ENCODE results near the gene MRPL22.
"Not testable (repeated sequence)": the region's sequence is repeated elsewhere in the genome, so short reads cannot be mapped to it uniquely, and the experiment has no call there.

Gene MRPL22

GRCh38 chr5:154937718-154938466, 3.0 kb upstream of the MRPL22 start, which contains the start of gene GEMIN5:
GEMIN5 (minus strand) TSS chr5:154938211; CDS start chr5:154938133, 78 bp downstream.
- DNase-seq = peak; percentile 90
- in situ Hi-C loops (cut with MboI; ENCODE audit: low pct_unique_long_range_greater_than_20kb, low sequenced_read_pairs) = no loop called here

- DNase-seq; in situ Hi-C loops (cut with MboI; ENCODE audit: low pct_unique_long_range_greater_than_20kb, low sequenced_read_pairs): not testable (repeated sequence)
Observed at GRCh38 chr5:154939387-154939786, 1.5 kb upstream of the MRPL22 start.

- DNase-seq = no peak
- in situ Hi-C loops (cut with MboI; ENCODE audit: low pct_unique_long_range_greater_than_20kb, low sequenced_read_pairs) = no loop called here
Observed at GRCh38 chr5:154940375-154940771, 500 bp upstream of the MRPL22 start.

- DNase-seq = no peak
- in situ Hi-C loops (cut with MboI; ENCODE audit: low pct_unique_long_range_greater_than_20kb, low sequenced_read_pairs) = no loop called here
Observed at GRCh38 chr5:154943527-154943926, 2.7 kb downstream of the MRPL22 start.

GRCh38 chr5:154944716-154945115, 3.8 kb downstream of the MRPL22 start:
- no peak for DNase-seq
- in situ Hi-C loops (cut with MboI; ENCODE audit: low pct_unique_long_range_greater_than_20kb, low sequenced_read_pairs) = no loop called here

GRCh38 chr5:154945695-154946301, 4.9 kb downstream of the MRPL22 start:
- no peak for DNase-seq
- in situ Hi-C loops (cut with MboI; ENCODE audit: low pct_unique_long_range_greater_than_20kb, low sequenced_read_pairs) = no loop called here

- in situ Hi-C loops (cut with MboI; ENCODE audit: low pct_unique_long_range_greater_than_20kb, low sequenced_read_pairs) = no loop called here
- DNase-seq = no peak
Observed at GRCh38 chr5:154947778-154948177, 6.9 kb downstream of the MRPL22 start.

GRCh38 chr5:154948313-154948712, 7.4 kb downstream of the MRPL22 start:
- in situ Hi-C loops (cut with MboI; ENCODE audit: low pct_unique_long_range_greater_than_20kb, low sequenced_read_pairs) = no loop called here

GRCh38 chr5:154949781-154950180, 8.9 kb downstream of the MRPL22 start:
- DNase-seq = no peak
- in situ Hi-C loops (cut with MboI; ENCODE audit: low pct_unique_long_range_greater_than_20kb, low sequenced_read_pairs) = no loop called here

More at GRCh38 chr5:154948313-154948712, 7.4 kb downstream of the MRPL22 start:
- DNase-seq = no peak

- no peak for DNase-seq
- in situ Hi-C loops (cut with MboI; ENCODE audit: low pct_unique_long_range_greater_than_20kb, low sequenced_read_pairs) = no loop called here
Observed at GRCh38 chr5:154956712-154957111, 15.8 kb downstream of the MRPL22 start.

GRCh38 chr5:154962494-154962893, 21.6 kb downstream of the MRPL22 start:
- in situ Hi-C loops (cut with MboI; ENCODE audit: low pct_unique_long_range_greater_than_20kb, low sequenced_read_pairs) = no loop called here
- DNase-seq = no peak

GRCh38 chr5:154966081-154966841, 25.4 kb downstream of the MRPL22 start:
- no peak for DNase-seq
- in situ Hi-C loops (cut with MboI; ENCODE audit: low pct_unique_long_range_greater_than_20kb, low sequenced_read_pairs) = no loop called here

- DNase-seq = no peak
- in situ Hi-C loops (cut with MboI; ENCODE audit: low pct_unique_long_range_greater_than_20kb, low sequenced_read_pairs) = no loop called here
Observed at GRCh38 chr5:154966874-154967273, 26.0 kb downstream of the MRPL22 start.

GRCh38 chr5:154967421-154968024, 26.6 kb downstream of the MRPL22 start:
- peak; percentile 19 for DNase-seq
- in situ Hi-C loops (cut with MboI; ENCODE audit: low pct_unique_long_range_greater_than_20kb, low sequenced_read_pairs) = no loop called here

- in situ Hi-C loops (cut with MboI; ENCODE audit: low pct_unique_long_range_greater_than_20kb, low sequenced_read_pairs) = no loop called here
- no peak for DNase-seq
Observed at GRCh38 chr5:154968953-154969352, 28.1 kb downstream of the MRPL22 start.

- peak; percentile 39 for DNase-seq
- in situ Hi-C loops (cut with MboI; ENCODE audit: low pct_unique_long_range_greater_than_20kb, low sequenced_read_pairs) = no loop called here
Observed at GRCh38 chr5:154970759-154971158, 29.9 kb downstream of the MRPL22 start.

GRCh38 chr5:154971501-154971900, 30.6 kb downstream of the MRPL22 start:
- DNase-seq = no peak
- in situ Hi-C loops (cut with MboI; ENCODE audit: low pct_unique_long_range_greater_than_20kb, low sequenced_read_pairs) = no loop called here

- in situ Hi-C loops (cut with MboI; ENCODE audit: low pct_unique_long_range_greater_than_20kb, low sequenced_read_pairs) = no loop called here
- DNase-seq = peak; percentile 55
Observed at GRCh38 chr5:154972476-154973080, 31.7 kb downstream of the MRPL22 start.

- DNase-seq; in situ Hi-C loops (cut with MboI; ENCODE audit: low pct_unique_long_range_greater_than_20kb, low sequenced_read_pairs): not testable (repeated sequence)
Observed at GRCh38 chr5:154976082-154976481, 35.2 kb downstream of the MRPL22 start.

All from KBM-7 (cell line).